OCI-LY3 (cell line): Measurements from ENCODE around the gene CCDC28A.

Experiments
- H2AFZ ChIP-seq: fragments of 200-600, 300-600 bp; shearing (Covaris generic); 2 replicates; pipeline ENCODE4 v1.6.0; 2014; ENCODE audit warnings: antibody characterized with exemption, low read depth, low read length
- H3K27ac ChIP-seq: fragments of 200-600, 300-600 bp; sonication (generic); 2 replicates; pipeline ENCODE4 v1.5.1; 2014; ENCODE audit warnings: mild to moderate bottlenecking, low read length, moderate library complexity, mixed read lengths
- H3K27me3 ChIP-seq: fragments of 200-600, 300-600 bp; sonication (generic); 2 replicates; pipeline ENCODE4 v1.6.1; 2014; ENCODE audit warnings: low read depth, low read length, mixed read lengths
- H3K36me3 ChIP-seq: fragments of 200-600, 300-600 bp; sonication (generic); replicated peaks from 2 replicates; pipeline ENCODE3; 2014; ENCODE audit warnings: low read depth, low read length, mixed read lengths
- H3K4me1 ChIP-seq: fragments of 300-600, 200-600 bp; sonication (generic); 2 replicates; pipeline ENCODE4 v1.6.1; 2014; ENCODE audit warnings: low read length, mixed read lengths
- H3K4me2 ChIP-seq: fragments of 200-600, 300-600 bp; sonication (generic); 2 replicates; pipeline ENCODE4 v1.6.1; 2014; ENCODE audit warnings: low read length, mixed read lengths
- H3K4me3 ChIP-seq: fragments of 300-600, 200-600 bp; sonication (generic); 2 replicates; pipeline ENCODE4 v1.5.1; 2014; ENCODE audit warnings: antibody characterized with exemption, mild to moderate bottlenecking, low read length, moderate library complexity
- H3K79me2 ChIP-seq: fragments of 300-600, 200-600 bp; shearing (Covaris generic); 2 replicates; pipeline ENCODE4 v1.6.1; 2014; ENCODE audit warnings: mild to moderate bottlenecking, low read length, mixed read lengths
- H3K9ac ChIP-seq: fragments of 300-600, 200-600 bp; shearing (Covaris generic); 2 replicates; pipeline ENCODE4 v1.6.0; 2014; ENCODE audit warnings: mild to moderate bottlenecking, low read length, moderate library complexity
- H3K9me3 ChIP-seq: fragments of 200-600, 300-600 bp; shearing (Covaris generic); 2 replicates; pipeline ENCODE4 v1.6.1; 2014; ENCODE audit warnings: low read length, mixed read lengths; ENCODE audit not compliant: insufficient read depth
- H4K20me1 ChIP-seq: fragments of 200-600, 300-600 bp; sonication (generic); 2 replicates; pipeline ENCODE4 v1.6.1; 2016; ENCODE audit warnings: low read length, mixed read lengths; ENCODE audit not compliant: insufficient read depth
- CTCF ChIP-seq: fragments of 200-600, 300-600 bp; sonication (generic); IDR thresholded peaks from 2 replicates; pipeline ENCODE4 v1.5.1; 2014; ENCODE audit warnings: antibody characterized with exemption, low read length, low read depth
- EZH2phosphoT487 ChIP-seq: fragments of 200-600 bp; shearing (Covaris generic); IDR thresholded peaks from 2 replicates; pipeline ENCODE4 v1.6.1; 2018; ENCODE audit warnings: antibody characterized with exemption, mixed run types, low read depth

CCDC28A gene

GRCh38 chr6:138782243-138782642, 8.7 kb downstream of the CCDC28A start:
- Histone ChIP-seq H3K27ac (no peak overlapping the region), H3K9ac (no peak overlapping the region), H3K79me2 (no peaks in the 10 kb centered on the region), H3K4me3 (no peak overlapping the region), H2AFZ (no peak overlapping the region), H3K27me3 (no peaks in the 10 kb centered on the region), H3K4me2 (no peak overlapping the region), H4K20me1 (no peaks in the 10 kb centered on the region), H3K9me3 (no peaks in the 10 kb centered on the region), H3K4me1 (no peaks in the 10 kb centered on the region), H3K36me3 (no peaks in the 10 kb centered on the region)
- no peak for TF ChIP-seq EZH2phosphoT487
- no peak for TF ChIP-seq CTCF

DNA sequence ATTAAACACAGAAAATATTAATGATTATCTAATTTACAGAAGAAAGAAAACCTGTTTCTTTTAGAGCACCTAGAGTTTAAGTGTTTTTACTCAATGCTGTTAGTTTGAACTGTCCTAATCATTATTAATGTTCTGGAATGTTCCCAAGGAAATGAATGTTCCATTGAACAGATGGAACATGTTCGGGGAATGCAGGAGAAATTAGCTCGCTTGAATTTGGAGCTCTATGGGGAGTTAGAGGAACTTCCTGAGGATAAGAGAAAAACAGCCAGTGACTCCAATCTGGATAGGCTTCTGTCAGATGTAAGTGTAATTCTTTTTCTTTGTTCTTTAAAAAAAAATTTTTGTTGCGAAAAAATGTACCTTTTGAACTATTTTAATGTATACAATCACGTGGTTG, 11.5 kb downstream of the CCDC28A start:
- no peaks in the 10 kb centered on the region for H4K20me1 ChIP-seq
- TF ChIP-seq CTCF (no peak), EZH2phosphoT487 (no peak)
- no peak overlapping the region for H3K9ac ChIP-seq
- no peak overlapping the region for H3K27ac ChIP-seq
- H3K36me3 ChIP-seq = no peaks in the 10 kb centered on the region
- no peak overlapping the region for H3K4me2 ChIP-seq
- H2AFZ ChIP-seq = no peak overlapping the region
- H3K4me1 ChIP-seq = no peaks in the 10 kb centered on the region
- no peaks in the 10 kb centered on the region for H3K79me2 ChIP-seq
- no peak overlapping the region for H3K4me3 ChIP-seq
- H3K27me3 ChIP-seq = no peaks in the 10 kb centered on the region
- no peaks in the 10 kb centered on the region for H3K9me3 ChIP-seq

GRCh38 chr6:138785980-138786379, 12.4 kb downstream of the CCDC28A start:
- no peak overlapping the region for H3K4me2 ChIP-seq
- no peaks in the 10 kb centered on the region for H3K79me2 ChIP-seq
- H2AFZ ChIP-seq = no peak overlapping the region
- H3K4me3 ChIP-seq = no peak overlapping the region
- TF ChIP-seq EZH2phosphoT487 = no peak
- no peak for TF ChIP-seq CTCF
- no peaks in the 10 kb centered on the region for H3K4me1 ChIP-seq
- H4K20me1 ChIP-seq = no peaks in the 10 kb centered on the region
- H3K27me3 ChIP-seq = no peaks in the 10 kb centered on the region
- no peak overlapping the region for H3K27ac ChIP-seq
- H3K9me3 ChIP-seq = no peaks in the 10 kb centered on the region
- H3K9ac ChIP-seq = no peak overlapping the region
- no peaks in the 10 kb centered on the region for H3K36me3 ChIP-seq

- TF ChIP-seq CTCF (no peak), EZH2phosphoT487 (no peak)
- no peaks in the 10 kb centered on the region for H4K20me1 ChIP-seq
Measured at GRCh38 chr6:138787138-138787537, 13.6 kb downstream of the CCDC28A start.

More at GRCh38 chr6:138787138-138787537, 13.6 kb downstream of the CCDC28A start:
- no peaks in the 10 kb centered on the region for H3K36me3 ChIP-seq
- no peaks in the 10 kb centered on the region for H3K27me3 ChIP-seq
- H3K27ac ChIP-seq = no peak overlapping the region
- H3K79me2 ChIP-seq = no peaks in the 10 kb centered on the region
- no peak overlapping the region for H2AFZ ChIP-seq
- no peak overlapping the region for H3K9ac ChIP-seq
- no peak overlapping the region for H3K4me3 ChIP-seq
- H3K9me3 ChIP-seq = no peaks in the 10 kb centered on the region
- no peaks in the 10 kb centered on the region for H3K4me1 ChIP-seq
- H3K4me2 ChIP-seq = no peak overlapping the region
